Activated gamma-delta T cell (primary cell): ENCODE results near the gene FAM229A.

Source experiments
- DNase-seq: peaks from one replicate; lab custom pipeline; 2025; lab: John Stamatoyannopoulos, UW

Gene FAM229A

GRCh38 chr1:32330558-32331151, 31.6 kb downstream of the FAM229A start:
- DNase-seq: no peak

GRCh38 chr1:32329931-32330466, 32.3 kb downstream of the FAM229A start:
- DNase-seq: no peak

DNA sequence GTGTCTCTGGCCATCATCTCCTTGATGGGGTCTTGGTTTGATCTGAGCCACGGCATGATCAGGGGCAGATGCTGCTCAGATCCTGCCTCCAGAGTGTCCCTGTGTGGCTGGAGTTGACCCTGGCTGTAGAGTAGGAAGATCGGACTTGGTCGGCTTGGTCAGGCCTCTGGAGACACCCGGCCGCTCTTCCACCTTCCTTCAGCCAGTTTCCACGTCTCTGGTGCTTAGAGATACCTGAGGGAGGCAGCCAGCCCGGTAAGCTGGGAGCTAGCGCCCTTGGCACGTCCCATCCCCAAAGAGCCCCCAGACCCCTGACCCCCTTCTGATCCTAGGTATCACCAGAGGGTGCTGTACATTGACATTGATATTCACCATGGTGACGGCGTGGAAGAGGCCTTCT, 35.1 kb downstream of the FAM229A start:
- DNase-seq: no peak

GRCh38 chr1:32321712-32322291, 40.5 kb downstream of the FAM229A start:
- DNase-seq: no peak

GRCh38 chr1:32318127-32318869, 44.0 kb downstream of the FAM229A start:
- DNase-seq: no peak

- DNase-seq: no peak
Measured at GRCh38 chr1:32316903-32317277, 45.4 kb downstream of the FAM229A start.

- DNase-seq: no peak
Measured at GRCh38 chr1:32311709-32312393, 50.4 kb downstream of the FAM229A start.
